ENCODE results near the gene SNX1.

SNX1 gene

GRCh38 chr15:64095795-64096667 is at the start of gene SNX1:
Gene SNX1 (plus strand): TSS chr15:64095982. CDS start chr15:64096014, 32 bp downstream.
- TF ChIP-seq, protein P1, sequence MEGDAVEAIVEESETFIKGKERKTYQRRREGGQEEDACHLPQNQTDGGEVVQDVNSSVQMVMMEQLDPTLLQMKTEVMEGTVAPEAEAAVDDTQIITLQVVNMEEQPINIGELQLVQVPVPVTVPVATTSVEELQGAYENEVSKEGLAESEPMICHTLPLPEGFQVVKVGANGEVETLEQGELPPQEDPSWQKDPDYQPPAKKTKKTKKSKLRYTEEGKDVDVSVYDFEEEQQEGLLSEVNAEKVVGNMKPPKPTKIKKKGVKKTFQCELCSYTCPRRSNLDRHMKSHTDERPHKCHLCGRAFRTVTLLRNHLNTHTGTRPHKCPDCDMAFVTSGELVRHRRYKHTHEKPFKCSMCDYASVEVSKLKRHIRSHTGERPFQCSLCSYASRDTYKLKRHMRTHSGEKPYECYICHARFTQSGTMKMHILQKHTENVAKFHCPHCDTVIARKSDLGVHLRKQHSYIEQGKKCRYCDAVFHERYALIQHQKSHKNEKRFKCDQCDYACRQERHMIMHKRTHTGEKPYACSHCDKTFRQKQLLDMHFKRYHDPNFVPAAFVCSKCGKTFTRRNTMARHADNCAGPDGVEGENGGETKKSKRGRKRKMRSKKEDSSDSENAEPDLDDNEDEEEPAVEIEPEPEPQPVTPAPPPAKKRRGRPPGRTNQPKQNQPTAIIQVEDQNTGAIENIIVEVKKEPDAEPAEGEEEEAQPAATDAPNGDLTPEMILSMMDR (conservative IDR thresholded peaks at IDR 0.05; ENCODE audit: low read depth, low read length): no peak
- DNase-seq (ENCODE audit: low read depth): peak; percentile 80
- H3K4me3 ChIP-seq (ENCODE audit: low read length): peak within 1 kb of the TSS; percentile 93

GRCh38 chr15:64046421-64047153 is 49.2 kb upstream of the SNX1 start, which contains the start of gene DAPK2:
Gene DAPK2 (minus strand): TSS chr15:64046485. CDS start chr15:64040261, 6,224 bp downstream.
- H3K4me3 ChIP-seq (ENCODE audit: low read length): peak within 1 kb of the TSS; percentile 53
- TF ChIP-seq, protein P1 (conservative IDR thresholded peaks at IDR 0.05; ENCODE audit: low read depth, low read length): peak; percentile 63
- no peak for DNase-seq (ENCODE audit: low read depth)

GRCh38 chr15:64048781-64049460 is 46.9 kb upstream of the SNX1 start:
- TF ChIP-seq, protein P1 (conservative IDR thresholded peaks at IDR 0.05; ENCODE audit: low read depth, low read length): no peak

DNA sequence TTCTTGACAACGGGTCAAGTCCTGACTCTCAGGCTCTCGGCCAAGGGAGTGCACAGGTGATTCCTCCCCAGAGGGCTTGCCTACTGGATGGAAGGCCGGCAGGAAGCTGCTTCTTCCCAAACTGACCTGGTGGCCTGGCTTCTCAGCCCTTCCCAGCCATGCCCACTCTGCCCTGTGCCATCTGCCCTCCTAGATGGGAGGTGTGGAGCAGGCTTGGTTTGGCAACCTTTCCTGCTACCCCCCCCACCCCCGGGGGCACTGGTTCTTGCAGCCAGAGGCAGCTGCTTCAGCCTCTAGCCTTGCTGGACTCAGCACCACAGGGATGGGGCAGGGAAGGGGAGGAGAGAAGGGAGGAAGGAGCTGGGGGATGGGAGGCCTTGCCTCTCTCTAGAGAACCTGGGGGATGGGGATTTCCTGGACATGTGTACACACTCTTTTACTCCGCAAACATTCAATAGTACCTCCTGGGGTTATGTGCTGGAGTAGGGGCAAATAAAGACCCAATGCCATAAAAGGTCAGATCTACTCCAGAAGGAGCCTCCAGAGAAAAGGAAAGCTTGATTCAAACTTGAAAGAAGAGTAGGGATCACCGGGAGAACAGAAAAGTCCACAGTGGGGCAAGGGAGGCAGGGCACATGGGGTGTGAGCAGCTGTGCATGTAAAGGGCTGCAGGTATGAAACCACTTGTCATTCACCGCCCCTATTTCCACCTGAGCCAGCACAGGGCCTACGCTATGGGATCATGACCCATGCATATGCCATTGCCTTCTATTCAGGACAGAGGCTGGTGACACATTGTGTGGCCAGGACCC is 45.3 kb upstream of the SNX1 start:
- TF ChIP-seq, protein P1 (conservative IDR thresholded peaks at IDR 0.05; ENCODE audit: low read depth, low read length): no peak
- no peak for DNase-seq (ENCODE audit: low read depth)
- H3K4me3 ChIP-seq (ENCODE audit: low read length): no peak overlapping the region

More at GRCh38 chr15:64048781-64049460, 46.9 kb upstream of the SNX1 start:
- DNase-seq (ENCODE audit: low read depth): no peak
- no peak overlapping the region for H3K4me3 ChIP-seq (ENCODE audit: low read length)

GRCh38 chr15:64051093-64051402 is 44.7 kb upstream of the SNX1 start:
- TF ChIP-seq, protein P1 (conservative IDR thresholded peaks at IDR 0.05; ENCODE audit: low read depth, low read length): no peak
- H3K4me3 ChIP-seq (ENCODE audit: low read length): no peak overlapping the region
- DNase-seq (ENCODE audit: low read depth): no peak

Data from retinal pigment epithelial cell (primary cell).